ENCODE data around the gene GALNS. TPM values are rescaled to one million over a fixed set of nuclear protein-coding genes. Genes with fewer than 3 reads are reported as not detected.
A peak's percentile ranks its signal among the peaks of the same experiment; 100 is the strongest.
"Not testable (repeated sequence)": the region's sequence is repeated elsewhere in the genome, so short reads cannot be mapped to it uniquely, and the experiment has no call there.

The GALNS gene
- total RNA-seq, 1 experiment from 2014 or later = 15.2 TPM

- in situ Hi-C loops (cut with HindIII; ENCODE audit: low pct_unique_long_range_greater_than_20kb, low sequenced_read_pairs) = no loop called here
Observed at GRCh38 chr16:88830783-88831182, 26.0 kb downstream of the GALNS start.

GRCh38 chr16:88830258-88830657, 26.5 kb downstream of the GALNS start:
- no peak for DNase-seq (ENCODE audit: low read depth, low spot score)
- in situ Hi-C loops (cut with HindIII; ENCODE audit: low pct_unique_long_range_greater_than_20kb, low sequenced_read_pairs) = no loop called here

More at GRCh38 chr16:88830783-88831182, 26.0 kb downstream of the GALNS start:
- no peak for DNase-seq (ENCODE audit: low read depth, low spot score)

- in situ Hi-C loops (cut with HindIII; ENCODE audit: low pct_unique_long_range_greater_than_20kb, low sequenced_read_pairs) = no loop called here
Observed at GRCh38 chr16:88828711-88829110, 28.0 kb downstream of the GALNS start.

GRCh38 chr16:88827727-88828126, 29.0 kb downstream of the GALNS start:
- DNase-seq (ENCODE audit: low read depth, low spot score) = no peak
- in situ Hi-C loops (cut with HindIII; ENCODE audit: low pct_unique_long_range_greater_than_20kb, low sequenced_read_pairs) = no loop called here

More at GRCh38 chr16:88828711-88829110, 28.0 kb downstream of the GALNS start:
- DNase-seq (ENCODE audit: low read depth, low spot score) = no peak

GRCh38 chr16:88826070-88826840, 30.5 kb downstream of the GALNS start:
- DNase-seq (ENCODE audit: low read depth, low spot score) = no peak
- in situ Hi-C loops (cut with HindIII; ENCODE audit: low pct_unique_long_range_greater_than_20kb, low sequenced_read_pairs) = no loop called here

- in situ Hi-C loops (cut with HindIII; ENCODE audit: low pct_unique_long_range_greater_than_20kb, low sequenced_read_pairs) = no loop called here
- no peak for DNase-seq (ENCODE audit: low read depth, low spot score)
Observed at GRCh38 chr16:88825146-88825545, 31.6 kb downstream of the GALNS start.

- in situ Hi-C loops (cut with HindIII; ENCODE audit: low pct_unique_long_range_greater_than_20kb, low sequenced_read_pairs) = no loop called here
- DNase-seq (ENCODE audit: low read depth, low spot score) = no peak
Observed at GRCh38 chr16:88824256-88825077, 32.3 kb downstream of the GALNS start.

- DNase-seq (ENCODE audit: low read depth, low spot score); in situ Hi-C loops (cut with HindIII; ENCODE audit: low pct_unique_long_range_greater_than_20kb, low sequenced_read_pairs): not testable (repeated sequence)
Observed at GRCh38 chr16:88823646-88824045, 33.1 kb downstream of the GALNS start.

GRCh38 chr16:88822281-88823040, 34.3 kb downstream of the GALNS start:
- no peak for DNase-seq (ENCODE audit: low read depth, low spot score)
- in situ Hi-C loops (cut with HindIII; ENCODE audit: low pct_unique_long_range_greater_than_20kb, low sequenced_read_pairs) = no loop called here

- in situ Hi-C loops (cut with HindIII; ENCODE audit: low pct_unique_long_range_greater_than_20kb, low sequenced_read_pairs) = no loop called here
- DNase-seq (ENCODE audit: low read depth, low spot score) = peak; percentile 23
Observed at GRCh38 chr16:88821168-88821850, 35.4 kb downstream of the GALNS start.

- no peak for DNase-seq (ENCODE audit: low read depth, low spot score)
- in situ Hi-C loops (cut with HindIII; ENCODE audit: low pct_unique_long_range_greater_than_20kb, low sequenced_read_pairs) = no loop called here
Observed at GRCh38 chr16:88820385-88821025, 36.2 kb downstream of the GALNS start.

- DNase-seq (ENCODE audit: low read depth, low spot score) = no peak
- in situ Hi-C loops (cut with HindIII; ENCODE audit: low pct_unique_long_range_greater_than_20kb, low sequenced_read_pairs) = no loop called here
Observed at GRCh38 chr16:88819126-88819525, 37.6 kb downstream of the GALNS start.

- in situ Hi-C loops (cut with HindIII; ENCODE audit: low pct_unique_long_range_greater_than_20kb, low sequenced_read_pairs) = no loop called here
- DNase-seq (ENCODE audit: low read depth, low spot score) = no peak
Observed at GRCh38 chr16:88818575-88818874, 38.2 kb downstream of the GALNS start.

GRCh38 chr16:88817785-88818574, 38.8 kb downstream of the GALNS start:
- DNase-seq (ENCODE audit: low read depth, low spot score) = no peak
- in situ Hi-C loops (cut with HindIII; ENCODE audit: low pct_unique_long_range_greater_than_20kb, low sequenced_read_pairs) = no loop called here

- in situ Hi-C loops (cut with HindIII; ENCODE audit: low pct_unique_long_range_greater_than_20kb, low sequenced_read_pairs) = no loop called here
- DNase-seq (ENCODE audit: low read depth, low spot score) = no peak
Observed at GRCh38 chr16:88816736-88817535, 39.8 kb downstream of the GALNS start.

All from SK-MEL-5 (cell line).